Ishikawa (cell line): ENCODE data around the gene ASS1.

ENCODE experiments used
- CEBPB ChIP-seq: IDR thresholded peaks from 2 replicates; pipeline ENCODE4 v1.6.1; 2012
- CREB1 ChIP-seq: IDR thresholded peaks from 2 replicates; pipeline ENCODE4 v1.6.1; 2012; ENCODE audit warnings: low read depth
- EGR1 ChIP-seq: IDR thresholded peaks from 2 replicates; pipeline ENCODE4 v1.6.1; 2012
- EP300 ChIP-seq: IDR thresholded peaks from 2 replicates; pipeline ENCODE4 v1.6.1; 2012; ENCODE audit warnings: borderline replicate concordance
- FOXM1 ChIP-seq: IDR thresholded peaks from 2 replicates; pipeline ENCODE4 v1.6.1; 2012; ENCODE audit warnings: low read depth, borderline replicate concordance
- RAD21 ChIP-seq: IDR thresholded peaks from 2 replicates; pipeline ENCODE4 v1.6.1; 2012; ENCODE audit warnings: low read depth
- TAF1 ChIP-seq: IDR thresholded peaks from 2 replicates; pipeline ENCODE4 v1.6.1; 2012; ENCODE audit warnings: low read depth, mild to moderate bottlenecking
- TCF12 ChIP-seq: IDR thresholded peaks from 2 replicates; pipeline ENCODE4 v1.6.1; 2012; ENCODE audit warnings: low read depth
- TEAD4 ChIP-seq: IDR thresholded peaks from 2 replicates; pipeline ENCODE4 v1.6.1; 2012
- YY1 ChIP-seq: IDR thresholded peaks from 2 replicates; pipeline ENCODE4 v1.6.1; 2012; ENCODE audit warnings: low read depth
- ZBTB7A ChIP-seq: IDR thresholded peaks from 2 replicates; pipeline ENCODE4 v1.6.1; 2012; ENCODE audit warnings: low read depth
- TF ChIP-seq, protein P1 (sequence below): IDR thresholded peaks from 2 replicates; pipeline ENCODE4 v1.6.1; 2012
- TF ChIP-seq, protein P2 (sequence below): IDR thresholded peaks from 2 replicates; pipeline ENCODE4 v1.6.1; 2012; ENCODE audit warnings: low read depth, mild to moderate bottlenecking

DNA sequence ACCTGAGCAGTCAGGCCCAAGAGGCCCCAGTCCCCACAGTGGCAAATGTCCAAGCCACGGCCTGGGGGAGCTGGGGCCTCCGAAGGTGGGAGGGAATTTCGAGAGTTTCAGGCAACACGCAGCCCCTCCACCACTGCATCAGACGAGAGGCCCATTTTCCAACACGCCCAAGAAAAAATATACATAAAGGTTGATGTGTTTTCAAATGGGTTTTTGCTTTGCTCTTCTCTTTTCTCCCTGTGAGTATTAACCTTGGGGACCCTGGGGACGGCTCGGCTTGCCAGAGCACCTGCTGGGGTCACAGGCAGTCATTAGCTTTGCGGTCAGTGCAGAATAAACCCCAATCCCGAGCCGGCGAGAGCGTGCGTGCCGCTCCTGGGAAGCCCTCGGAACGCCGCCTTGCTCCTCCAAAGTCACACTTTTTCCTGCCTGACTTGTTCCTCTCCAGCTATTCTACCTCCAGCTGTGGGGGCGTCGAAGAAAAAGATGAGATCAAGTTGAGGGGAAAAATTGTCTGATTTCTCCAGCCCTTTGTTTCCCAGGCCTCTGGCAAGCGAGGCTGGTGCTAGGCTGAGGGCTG lies 31.5 kb downstream of the ASS1 start:
- TF ChIP-seq FOXM1 = no peak
- TF ChIP-seq CEBPB = no peak
- TF ChIP-seq CREB1 = no peak
- no peak for TF ChIP-seq EP300
- no peak for TF ChIP-seq EGR1
- no peak for TF ChIP-seq TEAD4
- TF ChIP-seq, protein P1, sequence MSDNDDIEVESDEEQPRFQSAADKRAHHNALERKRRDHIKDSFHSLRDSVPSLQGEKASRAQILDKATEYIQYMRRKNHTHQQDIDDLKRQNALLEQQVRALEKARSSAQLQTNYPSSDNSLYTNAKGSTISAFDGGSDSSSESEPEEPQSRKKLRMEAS = no peak
- TF ChIP-seq TCF12 = no peak
- no peak for TF ChIP-seq YY1
- no peak for TF ChIP-seq RAD21
- TF ChIP-seq ZBTB7A = no peak
- TF ChIP-seq, protein P2, sequence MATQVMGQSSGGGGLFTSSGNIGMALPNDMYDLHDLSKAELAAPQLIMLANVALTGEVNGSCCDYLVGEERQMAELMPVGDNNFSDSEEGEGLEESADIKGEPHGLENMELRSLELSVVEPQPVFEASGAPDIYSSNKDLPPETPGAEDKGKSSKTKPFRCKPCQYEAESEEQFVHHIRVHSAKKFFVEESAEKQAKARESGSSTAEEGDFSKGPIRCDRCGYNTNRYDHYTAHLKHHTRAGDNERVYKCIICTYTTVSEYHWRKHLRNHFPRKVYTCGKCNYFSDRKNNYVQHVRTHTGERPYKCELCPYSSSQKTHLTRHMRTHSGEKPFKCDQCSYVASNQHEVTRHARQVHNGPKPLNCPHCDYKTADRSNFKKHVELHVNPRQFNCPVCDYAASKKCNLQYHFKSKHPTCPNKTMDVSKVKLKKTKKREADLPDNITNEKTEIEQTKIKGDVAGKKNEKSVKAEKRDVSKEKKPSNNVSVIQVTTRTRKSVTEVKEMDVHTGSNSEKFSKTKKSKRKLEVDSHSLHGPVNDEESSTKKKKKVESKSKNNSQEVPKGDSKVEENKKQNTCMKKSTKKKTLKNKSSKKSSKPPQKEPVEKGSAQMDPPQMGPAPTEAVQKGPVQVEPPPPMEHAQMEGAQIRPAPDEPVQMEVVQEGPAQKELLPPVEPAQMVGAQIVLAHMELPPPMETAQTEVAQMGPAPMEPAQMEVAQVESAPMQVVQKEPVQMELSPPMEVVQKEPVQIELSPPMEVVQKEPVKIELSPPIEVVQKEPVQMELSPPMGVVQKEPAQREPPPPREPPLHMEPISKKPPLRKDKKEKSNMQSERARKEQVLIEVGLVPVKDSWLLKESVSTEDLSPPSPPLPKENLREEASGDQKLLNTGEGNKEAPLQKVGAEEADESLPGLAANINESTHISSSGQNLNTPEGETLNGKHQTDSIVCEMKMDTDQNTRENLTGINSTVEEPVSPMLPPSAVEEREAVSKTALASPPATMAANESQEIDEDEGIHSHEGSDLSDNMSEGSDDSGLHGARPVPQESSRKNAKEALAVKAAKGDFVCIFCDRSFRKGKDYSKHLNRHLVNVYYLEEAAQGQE = no peak
- no peak for TF ChIP-seq TAF1
